ENCODE results near the gene TYW1B. TPM values are rescaled to one million over a fixed set of nuclear protein-coding genes. Genes with fewer than 3 reads are reported as not detected.
A peak's percentile ranks its signal among the peaks of the same experiment; 100 is the strongest.
"Not testable (repeated sequence)": the region's sequence is repeated elsewhere in the genome, so short reads cannot be mapped to it uniquely, and the experiment has no call there.

TYW1B gene, protein sequence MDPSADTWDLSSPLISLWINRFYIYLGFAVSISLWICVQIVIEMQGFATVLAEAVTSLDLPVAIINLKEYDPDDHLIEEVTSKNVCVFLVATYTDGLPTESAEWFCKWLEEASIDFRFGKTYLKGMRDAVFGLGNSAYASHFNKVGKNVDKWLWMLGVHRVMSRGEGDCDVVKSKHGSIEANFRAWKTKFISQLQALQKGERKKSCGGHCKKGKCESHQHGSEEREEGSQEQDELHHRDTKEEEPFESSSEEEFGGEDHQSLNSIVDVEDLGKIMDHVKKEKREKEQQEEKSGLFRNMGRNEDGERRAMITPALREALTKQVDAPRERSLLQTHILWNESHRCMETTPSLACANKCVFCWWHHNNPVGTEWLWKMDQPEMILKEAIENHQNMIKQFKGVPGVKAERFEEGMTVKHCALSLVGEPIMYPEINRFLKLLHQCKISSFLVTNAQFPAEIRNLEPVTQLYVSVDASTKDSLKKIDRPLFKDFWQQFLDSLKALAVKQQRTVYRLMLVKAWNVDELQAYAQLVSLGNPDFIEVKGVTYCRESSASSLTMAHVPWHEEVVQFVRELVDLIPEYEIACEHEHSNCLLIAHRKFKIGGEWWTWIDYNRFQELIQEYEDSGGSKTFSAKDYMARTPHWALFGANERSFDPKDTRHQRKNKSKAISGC
- total RNA-seq (2.7 and 5.0 TPM in 2 replicates), polyA plus RNA-seq (0.57 and 0.69 TPM in 2 replicates), polyA minus RNA-seq (4.3 and 4.4 TPM in 2 replicates), Bru-seq, nascent RNA (percentile 59 among the genes with signal in this experiment), BruChase-seq, experiment 1, labeled RNA remaining after a 6-hour chase (percentile 46 among the genes with signal in this experiment), BruChase-seq, experiment 2, labeled RNA remaining after a 2-hour chase (percentile 47 among the genes with signal in this experiment)
- 0.95 and 1.1 TPM in 2 replicates for polyA plus RNA-seq (2011; cell fraction: cytosol; rRNA removed)
- 3.9 and 4.2 TPM in 2 replicates for polyA plus RNA-seq (2011; cell fraction: nucleus; rRNA removed)
- 0.31 and 0.39 TPM in 2 replicates for polyA plus RNA-seq (2012)
- 2.2 TPM for polyA minus RNA-seq (2011; cell fraction: cytosol; rRNA and poly(A)+ RNA removed)
- polyA minus RNA-seq (2011; cell fraction: nucleus; rRNA and poly(A)+ RNA removed), result 6.4 and 8.4 TPM in 2 replicates
- long read RNA-seq, transcript TYW1B-203 (14 exons, 3,113 nt), result major isoform, 8 of 10 reads
- long read RNA-seq, partial matches to known transcripts, result 1 of 10 reads
- long read RNA-seq, other reads (novel, unspliced or antisense), result 1 of 10 reads

DNA sequence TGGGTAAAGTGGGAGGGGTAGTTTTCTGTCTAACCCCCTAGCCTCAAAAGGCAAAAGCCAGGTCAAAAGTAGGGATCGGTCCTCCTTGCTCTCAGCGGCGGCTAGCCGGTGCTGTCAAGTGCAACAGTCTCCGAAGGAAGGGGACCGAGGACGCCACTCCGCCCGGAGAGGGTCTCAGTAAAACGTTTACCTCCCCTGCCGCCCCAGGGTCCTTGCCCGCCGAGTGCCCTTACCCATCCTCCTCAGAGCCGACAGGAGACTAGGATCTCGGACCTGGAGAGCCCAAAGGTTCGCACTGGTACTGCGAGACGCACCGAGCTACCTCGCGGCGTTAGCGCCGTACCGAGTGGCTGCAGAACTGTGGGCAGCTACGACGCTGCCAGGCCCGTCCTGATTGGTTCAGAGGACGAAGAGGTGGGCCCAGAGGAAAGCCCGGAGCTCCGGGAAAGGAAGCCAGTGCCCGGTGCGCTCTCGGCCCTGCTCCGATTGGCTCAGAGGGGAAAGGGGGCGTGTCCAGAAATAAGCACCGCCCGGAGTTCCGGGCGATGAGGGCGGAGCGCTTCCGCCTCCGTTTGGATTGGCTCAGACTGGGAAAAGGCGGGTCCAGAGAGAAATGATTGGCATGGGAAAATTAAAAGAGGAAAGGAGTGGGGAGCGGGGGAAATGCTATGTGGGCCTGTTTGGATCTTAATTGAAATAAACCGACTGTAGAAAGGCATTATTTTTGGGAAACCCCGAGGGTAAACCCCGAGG lies at the start of gene TYW1B:
Gene TYW1B (minus strand): TSS at position 362 of the 753 bp plus-strand sequence. CDS start 125 bp downstream, at position 237.
- POLR2A ChIA-PET; dilution Hi-C loops (cut with MboI; ENCODE audit: extremely low pct_ligation_motif_present, low sequenced_read_pairs); H3K9me1 ChIP-seq (replicated peaks; ENCODE audit: control insufficient read depth, extremely low read depth, insufficient read depth, low read length); H3K36me3 ChIP-seq (ENCODE audit: control insufficient read depth in 2 of 2, extremely low read depth in 1 of 2, insufficient read depth in 2 of 2, low read length in 2 of 2); H4K20me1 ChIP-seq (replicated peaks; ENCODE audit: control insufficient read depth, extremely low read depth, insufficient read depth, low read length); H3K27me3 ChIP-seq (ENCODE audit: control insufficient read depth in 2 of 2, insufficient read depth in 2 of 2, low read length in 2 of 2); H3K9me3 ChIP-seq (replicated peaks; ENCODE audit: control insufficient read depth, insufficient read depth, low read length); H3K4me1 ChIP-seq (ENCODE audit: control insufficient read depth, extremely low read depth, insufficient read depth, low read length): not testable (repeated sequence)
- Histone ChIP-seq H3K79me2 (ENCODE audit: control insufficient read depth, insufficient read depth, low read length) (peaks cover 24% of the 10 kb centered on the region), H3K27ac (ENCODE audit: insufficient read depth, low read depth, low read length) (peak within 1 kb of the TSS; percentile 53), H2AFZ (ENCODE audit: low read depth, low read length) (peak within 1 kb of the TSS; percentile 91), H3K4me2 (ENCODE audit: insufficient read depth, low read length) (peak within 1 kb of the TSS; percentile 97), H3K9ac (replicated peaks; ENCODE audit: extremely low read depth, insufficient read depth, low read length) (peak within 1 kb of the TSS; percentile 71), H3K4me3 (replicated peaks in 1 of 3; ENCODE audit: insufficient read depth in 1 of 3, low read depth in 1 of 3, low read length in 3 of 3) (peak within 1 kb of the TSS; percentile 68 to 92 (median 76))
- TF ChIP-seq POLR2A (IDR thresholded peaks at IDR 0.05; ENCODE audit: low read depth, low read length), result peak; percentile 90
- peak; percentile 78 for TF ChIP-seq POLR2AphosphoS5 (IDR thresholded peaks at IDR 0.05; ENCODE audit: insufficient read depth, low read depth, low read length)
- TSS peak; percentile 15 for BruUV-seq (replicated peaks)
- CTCF ChIA-PET, result interaction anchor here (0.7 to 1.2 kb wide), 2 partner anchors 46 to 87 kb away, joined by 3 to 5 read pairs; no protein-coding TSS in a partner anchor
- FAIRE-seq, result peak; percentile 96
- intact Hi-C loops (cut with micrococcal nuclease), result loop anchor here (2.0 kb wide), 2 partner anchors 75 to 87 kb away; no protein-coding TSS in a partner anchor
- DNase-seq (ENCODE audit: low read depth, low spot score), result peak; percentile 98

DNA sequence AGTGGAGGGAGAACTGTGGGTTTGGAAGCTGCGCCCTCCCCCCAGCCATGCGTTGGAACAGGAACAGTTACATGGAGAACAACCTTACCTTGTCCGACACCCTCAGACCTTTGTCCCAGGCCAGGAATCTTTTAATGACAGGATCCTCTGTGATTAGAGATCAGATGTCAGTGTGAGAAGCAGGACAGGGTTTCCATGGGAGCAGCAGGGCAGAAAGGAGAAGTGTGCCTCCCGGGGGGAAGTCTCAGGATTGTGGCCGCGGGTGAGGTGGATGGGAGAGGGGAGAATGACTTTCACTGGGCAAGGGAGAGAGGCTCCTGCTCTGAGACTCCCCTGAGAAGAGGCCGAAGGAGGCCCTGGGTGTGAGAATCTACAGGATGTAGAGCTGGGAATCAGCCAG lies 39.6 kb upstream of the TYW1B start:
- intact Hi-C loops (cut with micrococcal nuclease); H3K27me3 ChIP-seq (ENCODE audit: control insufficient read depth in 2 of 2, insufficient read depth in 2 of 2, low read length in 2 of 2); dilution Hi-C loops (cut with MboI; ENCODE audit: extremely low pct_ligation_motif_present, low sequenced_read_pairs); H3K4me2 ChIP-seq (ENCODE audit: insufficient read depth, low read length); H3K9ac ChIP-seq (replicated peaks; ENCODE audit: extremely low read depth, insufficient read depth, low read length); DNase-seq (ENCODE audit: low read depth, low spot score); H3K4me3 ChIP-seq (replicated peaks in 1 of 3; ENCODE audit: insufficient read depth in 1 of 3, low read depth in 1 of 3, low read length in 3 of 3); FAIRE-seq; H3K27ac ChIP-seq (ENCODE audit: insufficient read depth, low read depth, low read length); H2AFZ ChIP-seq (ENCODE audit: low read depth, low read length); H3K36me3 ChIP-seq (ENCODE audit: control insufficient read depth in 2 of 2, extremely low read depth in 1 of 2, insufficient read depth in 2 of 2, low read length in 2 of 2); H3K79me2 ChIP-seq (ENCODE audit: control insufficient read depth, insufficient read depth, low read length); H3K9me1 ChIP-seq (replicated peaks; ENCODE audit: control insufficient read depth, extremely low read depth, insufficient read depth, low read length); H4K20me1 ChIP-seq (replicated peaks; ENCODE audit: control insufficient read depth, extremely low read depth, insufficient read depth, low read length); BruUV-seq (replicated peaks); POLR2A ChIA-PET; H3K4me1 ChIP-seq (ENCODE audit: control insufficient read depth, extremely low read depth, insufficient read depth, low read length); H3K9me3 ChIP-seq (replicated peaks; ENCODE audit: control insufficient read depth, insufficient read depth, low read length); CTCF ChIA-PET: not testable (repeated sequence)

GRCh38 chr7:72858846-72859400 lies 30.9 kb upstream of the TYW1B start:
- FAIRE-seq; H3K9ac ChIP-seq (replicated peaks; ENCODE audit: extremely low read depth, insufficient read depth, low read length); H3K9me1 ChIP-seq (replicated peaks; ENCODE audit: control insufficient read depth, extremely low read depth, insufficient read depth, low read length); H3K4me1 ChIP-seq (ENCODE audit: control insufficient read depth, extremely low read depth, insufficient read depth, low read length); BruUV-seq (replicated peaks); H3K27ac ChIP-seq (ENCODE audit: insufficient read depth, low read depth, low read length); DNase-seq (ENCODE audit: low read depth, low spot score); H3K79me2 ChIP-seq (ENCODE audit: control insufficient read depth, insufficient read depth, low read length); H4K20me1 ChIP-seq (replicated peaks; ENCODE audit: control insufficient read depth, extremely low read depth, insufficient read depth, low read length); POLR2A ChIA-PET; H3K36me3 ChIP-seq (ENCODE audit: control insufficient read depth in 2 of 2, extremely low read depth in 1 of 2, insufficient read depth in 2 of 2, low read length in 2 of 2); CTCF ChIA-PET; H3K4me2 ChIP-seq (ENCODE audit: insufficient read depth, low read length); intact Hi-C loops (cut with micrococcal nuclease); H3K27me3 ChIP-seq (ENCODE audit: control insufficient read depth in 2 of 2, insufficient read depth in 2 of 2, low read length in 2 of 2); dilution Hi-C loops (cut with MboI; ENCODE audit: extremely low pct_ligation_motif_present, low sequenced_read_pairs); H3K9me3 ChIP-seq (replicated peaks; ENCODE audit: control insufficient read depth, insufficient read depth, low read length); H2AFZ ChIP-seq (ENCODE audit: low read depth, low read length); H3K4me3 ChIP-seq (replicated peaks in 1 of 3; ENCODE audit: insufficient read depth in 1 of 3, low read depth in 1 of 3, low read length in 3 of 3): not testable (repeated sequence)
